ENCODE measurements around the gene KLHL26.
"Not testable (repeated sequence)": the region's sequence is repeated elsewhere in the genome, so short reads cannot be mapped to it uniquely, and the experiment has no call there.

The KLHL26 gene

DNA sequence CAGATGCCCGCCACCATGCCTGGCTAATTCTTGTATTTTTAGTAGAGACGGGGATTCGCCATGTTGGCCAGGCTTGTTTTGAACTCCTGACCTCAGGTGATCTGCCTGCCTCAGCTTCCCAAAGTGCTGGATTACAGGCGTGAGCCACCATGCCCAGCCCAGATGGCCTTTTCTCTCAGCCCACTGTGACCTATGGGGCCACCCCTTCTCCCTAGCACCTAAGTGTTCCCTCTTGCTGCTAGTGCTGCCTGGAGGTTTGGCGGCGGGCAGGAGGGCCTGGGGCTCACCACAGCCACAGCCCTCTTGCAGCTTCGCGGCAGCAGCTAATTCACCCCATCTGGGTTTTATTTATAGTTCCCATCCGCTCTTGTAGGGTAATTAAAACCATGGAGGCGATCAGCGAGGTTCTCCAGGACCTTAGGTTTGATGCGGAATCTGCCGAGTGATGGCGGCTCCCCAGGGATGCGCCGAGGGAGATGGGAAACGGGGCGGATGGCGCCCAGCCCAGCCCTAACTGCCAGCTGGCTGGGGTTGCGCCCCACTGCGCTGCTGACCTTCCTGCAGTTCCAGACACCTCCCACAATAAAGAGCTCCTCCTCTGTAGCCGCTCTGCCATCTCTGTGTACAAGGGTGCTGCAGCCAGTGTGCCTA lies 45.0 kb upstream of the KLHL26 start:
- Histone ChIP-seq H4K20me1 (ENCODE audit: insufficient read depth, low read length, poor library complexity, severe bottlenecking) (peaks cover 4% of the 10 kb centered on the region), H3K9ac (ENCODE audit: low read depth, low read length, poor library complexity, severe bottlenecking) (no peak overlapping the region), H3F3A (ENCODE audit: low read depth) (no peaks in the 10 kb centered on the region), H3K79me2 (ENCODE audit: insufficient read depth, low read length) (peaks cover 7% of the 10 kb centered on the region), H3K4me2 (ENCODE audit: low read depth, low read length, poor library complexity, severe bottlenecking) (no peak overlapping the region), H3K9me2 (replicated peaks; ENCODE audit: low read depth, low read length) (no peaks in the 10 kb centered on the region), H3K4me3 (ENCODE audit: low read length, poor library complexity, severe bottlenecking) (no peak overlapping the region), H2AFZ (ENCODE audit: low read length) (no peak overlapping the region), H3K27me3 (ENCODE audit: insufficient read depth, low read length, poor library complexity, severe bottlenecking) (no peaks in the 10 kb centered on the region), H3K36me3 (ENCODE audit: insufficient read depth, low read length) (no peaks in the 10 kb centered on the region), H3K4me1 (ENCODE audit: insufficient read depth, low read length, poor library complexity, severe bottlenecking) (peaks cover 19% of the 10 kb centered on the region), H3K9me3 (ENCODE audit: insufficient read depth, low read depth, low read length) (no peaks in the 10 kb centered on the region)
- TF ChIP-seq EZH2phosphoT487 (IDR thresholded peaks at IDR 0.05; ENCODE audit: borderline replicate concordance), result no peak
- TF ChIP-seq, protein P1, sequence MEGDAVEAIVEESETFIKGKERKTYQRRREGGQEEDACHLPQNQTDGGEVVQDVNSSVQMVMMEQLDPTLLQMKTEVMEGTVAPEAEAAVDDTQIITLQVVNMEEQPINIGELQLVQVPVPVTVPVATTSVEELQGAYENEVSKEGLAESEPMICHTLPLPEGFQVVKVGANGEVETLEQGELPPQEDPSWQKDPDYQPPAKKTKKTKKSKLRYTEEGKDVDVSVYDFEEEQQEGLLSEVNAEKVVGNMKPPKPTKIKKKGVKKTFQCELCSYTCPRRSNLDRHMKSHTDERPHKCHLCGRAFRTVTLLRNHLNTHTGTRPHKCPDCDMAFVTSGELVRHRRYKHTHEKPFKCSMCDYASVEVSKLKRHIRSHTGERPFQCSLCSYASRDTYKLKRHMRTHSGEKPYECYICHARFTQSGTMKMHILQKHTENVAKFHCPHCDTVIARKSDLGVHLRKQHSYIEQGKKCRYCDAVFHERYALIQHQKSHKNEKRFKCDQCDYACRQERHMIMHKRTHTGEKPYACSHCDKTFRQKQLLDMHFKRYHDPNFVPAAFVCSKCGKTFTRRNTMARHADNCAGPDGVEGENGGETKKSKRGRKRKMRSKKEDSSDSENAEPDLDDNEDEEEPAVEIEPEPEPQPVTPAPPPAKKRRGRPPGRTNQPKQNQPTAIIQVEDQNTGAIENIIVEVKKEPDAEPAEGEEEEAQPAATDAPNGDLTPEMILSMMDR (conservative IDR thresholded peaks at IDR 0.05; ENCODE audit: low read length), result no peak

DNA sequence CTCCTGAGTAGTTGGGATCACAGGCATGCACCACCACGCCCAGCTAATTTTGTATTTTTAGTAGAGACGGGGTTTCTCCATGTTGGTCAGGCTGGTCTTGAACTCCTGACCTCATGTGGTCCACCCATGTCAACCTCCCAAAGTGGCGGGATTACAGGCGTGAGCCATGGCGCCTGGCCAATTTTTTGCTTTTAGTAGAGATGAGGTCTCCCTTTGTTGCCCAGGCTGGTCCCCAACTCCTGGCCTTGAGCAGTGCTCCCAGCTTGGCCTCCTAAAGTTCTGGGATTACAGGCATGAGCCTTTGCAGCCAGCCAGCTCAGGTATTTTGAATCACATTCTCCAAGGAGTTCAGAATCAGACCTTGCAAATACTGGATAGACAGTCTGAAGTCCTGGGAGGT lies 44.1 kb upstream of the KLHL26 start:
- H3K79me2 ChIP-seq (ENCODE audit: insufficient read depth, low read length); H3K4me3 ChIP-seq (ENCODE audit: low read length, poor library complexity, severe bottlenecking); H3F3A ChIP-seq (ENCODE audit: low read depth); H3K9me3 ChIP-seq (ENCODE audit: insufficient read depth, low read depth, low read length); H3K9ac ChIP-seq (ENCODE audit: low read depth, low read length, poor library complexity, severe bottlenecking); H3K9me2 ChIP-seq (replicated peaks; ENCODE audit: low read depth, low read length); H3K36me3 ChIP-seq (ENCODE audit: insufficient read depth, low read length); H4K20me1 ChIP-seq (ENCODE audit: insufficient read depth, low read length, poor library complexity, severe bottlenecking); H3K27me3 ChIP-seq (ENCODE audit: insufficient read depth, low read length, poor library complexity, severe bottlenecking); H3K4me2 ChIP-seq (ENCODE audit: low read depth, low read length, poor library complexity, severe bottlenecking); H2AFZ ChIP-seq (ENCODE audit: low read length): not testable (repeated sequence)
- H3K4me1 ChIP-seq (ENCODE audit: insufficient read depth, low read length, poor library complexity, severe bottlenecking), result peaks cover 17% of the 10 kb centered on the region

DNA sequence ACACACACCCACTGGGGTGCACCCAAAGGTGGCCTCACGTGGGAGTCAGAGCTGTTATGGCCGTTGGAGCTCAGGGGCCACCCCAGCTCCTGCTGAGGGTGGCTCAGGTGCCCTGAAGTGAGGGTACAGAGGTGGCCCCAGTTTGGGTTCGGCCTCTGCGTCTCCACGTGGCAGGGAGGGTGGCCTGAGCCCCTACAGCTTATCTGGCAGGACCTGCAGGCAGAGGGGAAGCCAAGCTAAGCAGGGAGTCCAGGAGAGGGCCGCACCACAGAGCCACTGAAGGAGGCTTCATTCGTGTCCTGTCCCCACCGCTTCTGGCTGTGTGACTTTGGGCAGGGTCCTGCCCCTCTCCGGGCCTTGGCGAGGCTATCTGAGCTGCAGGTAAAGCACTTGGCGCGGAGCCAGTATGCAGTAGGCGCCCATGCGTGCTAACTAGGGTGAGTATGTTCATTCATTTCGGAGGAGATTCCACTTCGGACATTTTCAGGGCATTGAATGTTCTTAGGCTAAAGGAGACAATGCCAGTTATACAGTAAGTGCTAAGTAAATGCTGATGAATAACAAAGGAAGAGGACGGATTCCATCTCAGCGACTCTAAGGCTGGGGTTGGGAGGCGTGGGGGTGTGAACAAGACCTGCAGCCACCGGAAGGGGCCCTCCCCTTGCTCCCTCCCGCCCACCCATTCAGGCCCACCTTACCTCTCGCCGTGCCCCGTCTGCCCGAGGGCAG lies 43.3 kb upstream of the KLHL26 start:
- peaks cover 10% of the 10 kb centered on the region for H3K4me1 ChIP-seq (ENCODE audit: insufficient read depth, low read length, poor library complexity, severe bottlenecking)
- H3K27me3 ChIP-seq (ENCODE audit: insufficient read depth, low read length, poor library complexity, severe bottlenecking), result no peaks in the 10 kb centered on the region
- H3K79me2 ChIP-seq (ENCODE audit: insufficient read depth, low read length), result peaks cover 7% of the 10 kb centered on the region
- peaks cover 4% of the 10 kb centered on the region for H4K20me1 ChIP-seq (ENCODE audit: insufficient read depth, low read length, poor library complexity, severe bottlenecking)
- H3K36me3 ChIP-seq (ENCODE audit: insufficient read depth, low read length), result no peaks in the 10 kb centered on the region
- H3K4me2 ChIP-seq (ENCODE audit: low read depth, low read length, poor library complexity, severe bottlenecking), result peak overlapping the region; percentile 84
- H3F3A ChIP-seq (ENCODE audit: low read depth), result no peaks in the 10 kb centered on the region
- H3K9me2 ChIP-seq (replicated peaks; ENCODE audit: low read depth, low read length), result no peaks in the 10 kb centered on the region
- H2AFZ ChIP-seq (ENCODE audit: low read length), result no peak overlapping the region
- H3K9ac ChIP-seq (ENCODE audit: low read depth, low read length, poor library complexity, severe bottlenecking), result no peak overlapping the region
- TF ChIP-seq EZH2phosphoT487 (IDR thresholded peaks at IDR 0.05; ENCODE audit: borderline replicate concordance), result no peak
- TF ChIP-seq, protein P1 (conservative IDR thresholded peaks at IDR 0.05; ENCODE audit: low read length), result no peak
- no peaks in the 10 kb centered on the region for H3K9me3 ChIP-seq (ENCODE audit: insufficient read depth, low read depth, low read length)
- no peak overlapping the region for H3K4me3 ChIP-seq (ENCODE audit: low read length, poor library complexity, severe bottlenecking)

Measured in Loucy (cell line).